ENCODE results near the gene VGLL1. TPM values are rescaled to one million over a fixed set of nuclear protein-coding genes. Genes with fewer than 3 reads are reported as not detected.

Gene VGLL1
- polyA plus RNA-seq, 1 donor from 2014 or later = not detected

GRCh38 chrX:136493011-136493410 is 39.0 kb upstream of the VGLL1 start:
- H2AFZ ChIP-seq (ENCODE audit: low read depth, low read length) = no peak overlapping the region
- H3K9ac ChIP-seq (ENCODE audit: low read length) = no peak overlapping the region
- H3K79me2 ChIP-seq (replicated peaks; ENCODE audit: insufficient read depth, low read length) = peaks cover 2% of the 10 kb centered on the region
- no peak overlapping the region for H3K4me3 ChIP-seq (ENCODE audit: low read length)
- TF ChIP-seq EP300 (conservative IDR thresholded peaks at IDR 0.05; ENCODE audit: poor library complexity, severe bottlenecking) (no peak), EZH2 (IDR thresholded peaks at IDR 0.05; ENCODE audit: borderline replicate concordance, insufficient read depth, low read length, poor library complexity, severe bottlenecking) (no peak), POLR2AphosphoS5 (IDR thresholded peaks at IDR 0.05) (no peak), RAD21 (conservative IDR thresholded peaks at IDR 0.05) (no peak)
- H3F3A ChIP-seq (ENCODE audit: insufficient read depth, low read length, poor library complexity, severe bottlenecking) = no peaks in the 10 kb centered on the region
- H3K4me2 ChIP-seq (ENCODE audit: low read length) = no peak overlapping the region
- H4K20me1 ChIP-seq (ENCODE audit: insufficient read depth) = no peaks in the 10 kb centered on the region
- H3K27me3 ChIP-seq (ENCODE audit: insufficient read depth, low read depth, low read length) = no peaks in the 10 kb centered on the region
- no peaks in the 10 kb centered on the region for H3K9me2 ChIP-seq (ENCODE audit: insufficient read depth, low read length)
- H3K9me3 ChIP-seq (ENCODE audit: low read length) = no peaks in the 10 kb centered on the region
- H3K36me3 ChIP-seq (ENCODE audit: insufficient read depth, low read length) = no peaks in the 10 kb centered on the region
- no peak overlapping the region for H3K27ac ChIP-seq (ENCODE audit: low read length)

GRCh38 chrX:136495043-136495442 is 37.0 kb upstream of the VGLL1 start:
- Histone ChIP-seq H3K4me2 (ENCODE audit: low read length) (no peak overlapping the region), H4K20me1 (ENCODE audit: insufficient read depth) (no peaks in the 10 kb centered on the region), H3K36me3 (ENCODE audit: insufficient read depth, low read length) (no peaks in the 10 kb centered on the region), H2AFZ (ENCODE audit: low read depth, low read length) (no peak overlapping the region), H3K27me3 (ENCODE audit: insufficient read depth, low read depth, low read length) (no peaks in the 10 kb centered on the region), H3K9ac (ENCODE audit: low read length) (no peak overlapping the region), H3F3A (ENCODE audit: insufficient read depth, low read length, poor library complexity, severe bottlenecking) (no peaks in the 10 kb centered on the region), H3K9me2 (ENCODE audit: insufficient read depth, low read length) (no peaks in the 10 kb centered on the region), H3K4me3 (ENCODE audit: low read length) (no peak overlapping the region), H3K9me3 (ENCODE audit: low read length) (no peaks in the 10 kb centered on the region), H3K27ac (ENCODE audit: low read length) (no peak overlapping the region), H3K79me2 (replicated peaks; ENCODE audit: insufficient read depth, low read length) (peaks cover 22% of the 10 kb centered on the region)
- TF ChIP-seq EP300 (conservative IDR thresholded peaks at IDR 0.05; ENCODE audit: poor library complexity, severe bottlenecking) (no peak), MXI1 (conservative IDR thresholded peaks at IDR 0.05; ENCODE audit: poor library complexity, severe bottlenecking) (no peak), TAF1 (IDR thresholded peaks at IDR 0.05; ENCODE audit: low read depth) (no peak), CTCF (IDR thresholded peaks at IDR 0.05; ENCODE audit: poor library complexity, severe bottlenecking) (no peak), REST (IDR thresholded peaks at IDR 0.05; ENCODE audit: borderline replicate concordance) (no peak), POLR2AphosphoS5 (IDR thresholded peaks at IDR 0.05) (no peak), RAD21 (conservative IDR thresholded peaks at IDR 0.05) (no peak), SMC3 (conservative IDR thresholded peaks at IDR 0.05; ENCODE audit: poor library complexity) (no peak), EZH2 (IDR thresholded peaks at IDR 0.05; ENCODE audit: borderline replicate concordance, insufficient read depth, low read length, poor library complexity, severe bottlenecking) (no peak)

All from neural cell (in vitro differentiated cells).